ENCODE measurements around the gene GTF2F2.

- no peak for TF ChIP-seq POLR2AphosphoS5 (IDR thresholded peaks at IDR 0.05)
- TF ChIP-seq, protein P1, sequence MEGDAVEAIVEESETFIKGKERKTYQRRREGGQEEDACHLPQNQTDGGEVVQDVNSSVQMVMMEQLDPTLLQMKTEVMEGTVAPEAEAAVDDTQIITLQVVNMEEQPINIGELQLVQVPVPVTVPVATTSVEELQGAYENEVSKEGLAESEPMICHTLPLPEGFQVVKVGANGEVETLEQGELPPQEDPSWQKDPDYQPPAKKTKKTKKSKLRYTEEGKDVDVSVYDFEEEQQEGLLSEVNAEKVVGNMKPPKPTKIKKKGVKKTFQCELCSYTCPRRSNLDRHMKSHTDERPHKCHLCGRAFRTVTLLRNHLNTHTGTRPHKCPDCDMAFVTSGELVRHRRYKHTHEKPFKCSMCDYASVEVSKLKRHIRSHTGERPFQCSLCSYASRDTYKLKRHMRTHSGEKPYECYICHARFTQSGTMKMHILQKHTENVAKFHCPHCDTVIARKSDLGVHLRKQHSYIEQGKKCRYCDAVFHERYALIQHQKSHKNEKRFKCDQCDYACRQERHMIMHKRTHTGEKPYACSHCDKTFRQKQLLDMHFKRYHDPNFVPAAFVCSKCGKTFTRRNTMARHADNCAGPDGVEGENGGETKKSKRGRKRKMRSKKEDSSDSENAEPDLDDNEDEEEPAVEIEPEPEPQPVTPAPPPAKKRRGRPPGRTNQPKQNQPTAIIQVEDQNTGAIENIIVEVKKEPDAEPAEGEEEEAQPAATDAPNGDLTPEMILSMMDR (IDR thresholded peaks at IDR 0.05): no peak
Observed at GRCh38 chr13:45232591-45232990, 112.3 kb downstream of the GTF2F2 start.

All from stomach (tissue), 4 donors.